GM21576 (cell line): ENCODE measurements around the gene IMP4.

ENCODE experiments used
- ATAC-seq: cut with Tn5 transposase; IDR thresholded peaks from one replicate; pipeline ENCODE4 v1.9.1; 2021; ENCODE audit warnings: mild to moderate bottlenecking, moderate library complexity; ENCODE audit not compliant: unreplicated experiment

Gene IMP4

DNA sequence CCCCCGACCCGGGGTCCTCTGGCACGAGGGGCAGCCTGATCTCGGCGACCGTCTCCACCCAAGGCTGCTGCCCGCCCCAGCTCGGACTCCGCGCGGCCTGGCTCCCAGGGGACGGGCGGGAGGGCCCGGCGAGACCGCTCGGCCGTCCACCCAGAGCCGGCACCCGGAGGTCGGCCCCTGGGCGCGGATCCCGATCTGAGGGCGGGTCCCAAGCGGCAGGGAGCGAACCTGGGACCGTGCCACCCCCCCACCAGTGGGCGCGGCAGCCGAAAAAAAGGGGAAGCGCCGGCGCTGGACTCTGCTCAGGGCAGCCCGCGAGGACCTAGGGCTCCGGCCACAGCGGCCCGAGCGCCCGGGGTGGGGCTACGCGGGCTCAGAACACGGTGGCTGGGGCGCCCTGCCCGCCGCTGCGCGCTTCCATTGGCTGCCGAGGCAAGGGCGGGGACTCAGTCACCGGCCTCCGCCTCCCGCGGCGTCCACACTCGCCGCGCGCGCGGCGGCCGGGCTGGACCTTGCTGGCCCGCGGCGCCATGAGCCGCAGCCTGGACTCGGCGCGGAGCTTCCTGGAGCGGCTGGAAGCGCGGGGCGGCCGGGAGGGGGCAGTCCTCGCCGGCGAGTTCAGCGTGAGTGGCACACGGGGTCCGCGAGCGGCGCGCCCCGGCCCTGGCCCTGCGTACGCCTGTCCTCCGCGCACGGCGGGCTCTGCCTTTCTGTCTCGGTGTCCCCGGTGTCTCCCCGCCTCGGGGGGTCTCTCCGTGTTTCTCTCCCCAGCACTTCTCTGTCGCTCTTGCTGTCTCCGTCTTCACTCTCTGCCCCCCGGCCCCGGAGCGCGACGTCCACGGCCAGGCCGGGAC, 13.1 kb downstream of the IMP4 start, which contains the start of gene PTPN18:
Gene PTPN18 (plus strand): TSS at position 479 of the 854 bp plus-strand sequence. CDS start 52 bp downstream, at position 531.
- peak; percentile 77 for ATAC-seq

- ATAC-seq, result no peak
These were observed 15.2 kb downstream of the IMP4 start for GRCh38 chr2:130357864-130358263.

GRCh38 chr2:130358420-130359350, 16.0 kb downstream of the IMP4 start:
- ATAC-seq, result no peak

DNA sequence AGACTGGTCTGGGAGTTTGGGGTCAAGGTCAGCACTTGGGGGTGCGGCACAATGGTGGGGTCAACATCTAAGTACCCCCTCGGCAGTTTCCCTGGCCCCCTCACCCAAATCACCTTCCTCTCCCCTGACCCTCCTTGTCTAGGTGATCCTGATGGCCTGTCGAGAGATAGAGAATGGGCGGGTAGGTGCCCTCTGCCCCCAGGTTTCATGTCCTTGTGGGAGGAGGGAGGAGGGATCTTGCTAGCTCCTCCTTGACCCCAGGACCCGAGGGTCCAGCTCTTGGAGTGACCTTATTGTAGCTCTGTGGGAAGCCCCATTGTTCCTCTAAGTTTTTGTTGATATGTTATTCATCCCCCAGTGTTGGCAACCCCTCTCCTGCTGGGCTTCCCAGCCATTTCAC, 16.8 kb downstream of the IMP4 start:
- no peak for ATAC-seq

- ATAC-seq, result no peak
These were observed 20.8 kb downstream of the IMP4 start for GRCh38 chr2:130363479-130363878.

- no peak for ATAC-seq
These were observed 22.4 kb downstream of the IMP4 start for GRCh38 chr2:130365075-130365474.

- ATAC-seq, result no peak
These were observed 23.3 kb downstream of the IMP4 start for GRCh38 chr2:130365963-130366362.

DNA sequence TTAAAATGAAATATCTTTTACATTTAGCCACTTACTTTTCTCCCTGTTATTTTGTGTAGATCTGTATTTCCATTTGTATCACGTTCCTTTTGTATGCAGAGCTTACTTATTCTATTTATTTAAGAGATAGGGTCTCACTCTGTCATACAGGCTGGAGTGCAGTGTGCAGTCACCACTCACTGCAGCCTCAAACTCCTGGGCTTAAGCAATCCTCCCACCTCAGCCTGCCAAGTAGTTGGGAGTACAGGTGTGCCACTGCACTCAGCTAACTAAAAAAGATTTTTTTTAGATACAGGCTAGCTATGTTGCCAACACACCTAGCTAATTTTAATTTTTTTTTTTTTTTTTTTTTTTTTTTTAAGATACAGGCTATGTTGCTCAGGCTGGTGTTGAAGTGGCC, 24.0 kb downstream of the IMP4 start:
- no peak for ATAC-seq

GRCh38 chr2:130368786-130369185, 26.1 kb downstream of the IMP4 start:
- ATAC-seq, result no peak

DNA sequence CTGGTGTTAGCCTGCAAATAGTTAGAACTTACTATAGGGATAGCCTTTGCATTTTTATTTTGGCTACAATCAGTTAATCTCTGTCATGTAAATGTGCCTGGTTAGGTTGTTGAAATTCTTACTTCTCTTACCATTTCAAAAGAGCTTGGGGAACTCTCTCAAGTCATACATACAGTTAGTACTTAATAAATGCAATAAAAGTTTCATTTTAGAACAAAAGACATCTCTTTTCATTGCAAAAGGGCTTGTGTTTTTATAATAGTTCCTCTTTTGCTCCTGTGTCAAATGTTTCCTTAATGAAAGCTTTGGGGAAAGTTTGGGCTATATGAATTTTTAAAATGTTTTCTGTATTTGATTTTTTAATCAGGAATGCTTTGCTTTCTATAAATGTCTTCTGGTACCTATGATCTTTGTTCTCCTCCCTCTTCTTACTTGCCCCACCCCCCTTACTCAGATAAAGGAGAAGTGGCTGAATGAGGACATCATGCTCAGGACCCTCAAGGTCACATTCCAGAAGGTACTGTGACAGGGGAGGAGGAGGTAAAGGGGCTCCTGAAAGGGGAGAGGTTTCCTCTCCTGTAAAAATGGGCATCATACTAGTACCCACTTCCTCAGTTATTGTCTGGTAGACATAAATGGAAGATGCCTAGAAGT, 26.7 kb downstream of the IMP4 start:
- no peak for ATAC-seq

- ATAC-seq, result no peak
These were observed 27.3 kb downstream of the IMP4 start for GRCh38 chr2:130369965-130370341.

- ATAC-seq, result no peak
These were observed 27.8 kb downstream of the IMP4 start for GRCh38 chr2:130370490-130370889.

- ATAC-seq, result peak; percentile 13
These were observed 29.0 kb downstream of the IMP4 start for GRCh38 chr2:130371723-130372054.

GRCh38 chr2:130372055-130372832, 29.5 kb downstream of the IMP4 start:
- peak; percentile 62 for ATAC-seq

DNA sequence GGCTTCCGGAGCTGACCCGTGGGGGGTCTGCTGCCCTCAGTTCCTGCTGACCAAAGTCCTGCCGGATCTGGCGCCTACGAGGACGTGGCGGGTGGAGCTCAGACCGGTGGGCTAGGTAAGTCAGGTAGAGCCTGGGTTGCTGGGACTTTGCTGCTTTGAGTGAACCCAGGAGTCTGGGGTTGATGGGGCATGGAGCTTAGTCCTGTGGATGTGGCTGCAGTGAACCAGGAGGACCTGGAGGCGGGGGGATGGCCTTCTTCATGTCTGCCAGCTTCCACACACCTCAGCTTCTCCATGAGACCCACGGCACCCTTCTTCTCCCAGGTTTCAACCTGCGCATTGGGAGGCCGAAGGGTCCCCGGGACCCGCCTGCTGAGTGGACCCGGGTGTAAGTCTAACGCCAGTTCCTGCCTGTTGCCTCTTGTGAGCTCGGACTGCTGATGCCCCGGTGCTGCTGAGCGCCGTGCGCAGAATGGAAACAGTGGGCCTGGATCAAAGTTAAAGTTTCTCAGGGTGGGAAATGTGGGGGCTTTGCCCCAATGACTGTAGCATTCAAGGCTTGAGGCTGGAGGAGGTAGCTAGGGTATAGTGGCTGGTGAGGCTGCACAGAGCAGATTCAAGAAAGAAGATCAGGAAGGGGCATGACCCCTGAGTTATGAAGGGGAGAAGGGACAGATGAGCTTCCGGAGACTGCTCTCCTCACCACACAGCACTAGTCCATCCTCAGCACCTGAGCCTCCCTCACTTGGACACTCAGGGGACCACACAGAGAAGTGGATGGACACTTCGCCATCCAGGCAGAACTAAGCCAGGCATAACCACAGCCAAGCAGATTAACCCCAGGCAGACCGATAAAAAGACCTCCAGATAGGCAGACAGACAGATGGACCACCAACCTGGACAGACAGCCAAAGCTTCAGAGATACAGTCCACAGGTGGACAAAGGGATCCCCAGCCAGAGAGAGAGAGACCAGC, 30.4 kb downstream of the IMP4 start:
- ATAC-seq, result no peak

GRCh38 chr2:130373808-130374365, 31.2 kb downstream of the IMP4 start:
- ATAC-seq, result no peak

DNA sequence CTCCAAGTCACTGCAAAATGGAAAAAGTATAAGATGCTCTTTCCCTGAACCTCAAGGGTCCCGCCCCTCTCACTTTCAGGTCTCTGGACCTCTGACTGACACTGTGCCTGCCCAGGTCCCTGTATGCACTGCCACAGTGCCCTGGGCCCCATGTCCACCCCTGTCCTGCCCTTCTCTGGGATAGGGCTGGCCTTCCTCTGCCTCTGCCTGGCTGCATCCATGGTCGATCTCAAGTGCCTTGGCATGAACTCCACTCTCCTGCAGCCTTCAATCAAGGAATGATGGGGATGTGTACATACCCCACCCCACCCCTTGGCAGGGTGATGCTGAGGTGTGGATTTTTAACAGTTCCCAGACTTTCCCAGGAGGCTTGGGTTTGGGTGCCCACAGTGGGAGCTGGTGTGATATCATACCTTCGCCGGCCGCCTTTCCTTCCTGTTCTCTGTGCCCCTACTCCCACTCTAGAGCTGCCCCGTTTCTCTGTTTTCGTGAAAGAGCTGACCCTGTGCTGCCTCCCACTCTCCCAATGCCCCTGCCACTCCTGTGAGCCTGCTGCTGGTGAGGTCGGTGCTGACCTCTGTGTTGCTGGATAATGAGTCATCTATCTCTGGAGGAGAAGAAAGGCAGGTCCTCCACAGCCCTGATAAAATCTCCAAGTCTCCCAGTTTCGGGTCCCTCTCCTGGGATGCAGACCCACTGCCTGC, 32.0 kb downstream of the IMP4 start:
- no peak for ATAC-seq
